Aorta (tissue), 5 donors: ENCODE data around the gene RAB22A. TPM values are rescaled to one million over a fixed set of nuclear protein-coding genes. Genes with fewer than 3 reads are reported as not detected.
A peak's percentile ranks its signal among the peaks of the same experiment; 100 is the strongest.

Experiments used
- ATAC-seq: fragments of 200-7000 bp; cut with Tn5 transposase; one replicate; pipeline ENCODE4 v1.9.1; 2022; ENCODE audit warnings: moderate library complexity; ENCODE audit not compliant: low FRiP score
- DNase-seq, 2 donors: peaks; one replicate each; pipeline ENCODE4 v3.0.0-alpha.2; 2020
- H3K27ac ChIP-seq, 2 donors: one replicate each; pipeline ENCODE4 v1.5.1; 2013; ENCODE audit warnings: low read length in 2 of 2, mild to moderate bottlenecking in 2 of 2, moderate library complexity in 2 of 2, control low read depth in 1 of 2, inconsistent platforms in 1 of 2, low read depth in 1 of 2
- H3K27me3 ChIP-seq, 2 donors: one replicate each; pipeline ENCODE4 v1.6.1; 2013; ENCODE audit warnings: control low read depth in 1 of 2, low read length in 1 of 2, mild to moderate bottlenecking in 1 of 2, moderate library complexity in 1 of 2; ENCODE audit not compliant: insufficient read depth in 2 of 2, control insufficient read depth in 1 of 2
- H3K36me3 ChIP-seq, 2 donors: one replicate each; pipeline ENCODE4 v1.6.1; 2013; ENCODE audit warnings: control low read depth in 1 of 2, low read length in 1 of 2, mild to moderate bottlenecking in 1 of 2; ENCODE audit not compliant: insufficient read depth in 2 of 2, control insufficient read depth in 1 of 2
- H3K4me1 ChIP-seq, 2 donors: one replicate each; pipeline ENCODE4 v1.6.1; 2013; ENCODE audit warnings: low read length in 2 of 2, control low read depth in 1 of 2, mild to moderate bottlenecking in 1 of 2, moderate library complexity in 1 of 2; ENCODE audit not compliant: insufficient read depth in 2 of 2, control insufficient read depth in 1 of 2
- H3K4me3 ChIP-seq, 2 donors: one replicate each; pipeline ENCODE4 v1.5.1; 2013; ENCODE audit warnings: low read length in 2 of 2, control low read depth in 1 of 2, mild to moderate bottlenecking in 1 of 2
- H3K9me3 ChIP-seq: one replicate; pipeline ENCODE4 v1.6.1; 2013; ENCODE audit warnings: mild to moderate bottlenecking, low read length; ENCODE audit not compliant: control insufficient read depth
- WGBS, 2 donors: extraction: QIAGEN DNeasy Blood & Tissue Kit; methylation state at CpG; one replicate each; pipeline ENCODE4 v1.1.7; 2013; 5-methylcytosine and 5-hydroxymethylcytosine counted together
- intact Hi-C, 2 donors: fragments of 100-400 bp; cut with DNase I; formaldehyde crosslinking; loops; one replicate each; pipeline versions ENCODE4 v1.14.2 to v1.15.0; 2022
- polyA plus RNA-seq, 2 donors: library from polyadenylated mRNA; stranded (reverse); fragments of 200-250 nt; gene quantifications; one replicate each; pipeline ENCODE4 v1.2.3, GENCODE V29; 2013
- total RNA-seq, 2 donors: library from RNA; stranded (reverse); fragmentation: NEBNext Ultra II Directional; extraction: Animal tissue kit (Norgen Biotek cat#: 25700); gene quantifications; one replicate each; pipeline ENCODE4 v1.2.1, GENCODE V29; 2021
- donor health status: healthy with polysubstance abuse.
- donor health status: Bipolar disorder and iron deficiency.
- donor health status: DM: no; HTN: no; CAD: no.
- donor health status: DM: no; HTN: no; CAD: no.
- donor health status: DM: yes; HTN: yes; CAD: no.

The RAB22A gene
- total and polyA plus RNA-seq, 4 donors: 7.3 to 26.8 (median 17.4) TPM

DNA sequence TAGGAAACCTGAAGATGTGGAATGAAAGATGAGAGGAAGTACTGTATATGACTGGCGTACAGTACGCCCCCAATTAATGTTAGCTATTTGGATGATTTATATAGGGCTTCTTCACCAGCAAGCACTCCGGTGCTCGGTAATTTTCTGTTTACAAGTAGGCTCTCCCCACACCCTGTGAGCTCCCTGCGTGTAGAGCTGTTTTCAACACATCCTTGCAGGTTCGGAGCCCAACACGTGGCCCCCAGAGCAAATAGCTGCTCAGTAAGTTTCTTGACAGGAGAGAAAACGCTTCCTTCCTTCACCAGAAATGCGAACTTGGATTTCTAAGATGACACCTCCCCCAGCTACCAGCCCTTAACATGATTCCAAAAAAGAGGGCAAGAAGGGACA lies 1.2 kb upstream of the RAB22A start:
- Histone ChIP-seq H3K9me3 (no peaks in the 10 kb centered on the region), H3K36me3 (no peaks in the 10 kb centered on the region), H3K4me3 (peak overlapping the region in 1 of 2 donors; percentile 51), H3K27ac (no peak overlapping the region), H3K4me1 (no peaks in the 10 kb centered on the region), H3K27me3 (no peaks in the 10 kb centered on the region)
- intact Hi-C loops: loop anchor here (2.0 to 10.0 kb wide), 3 partner anchors 81 to 384 kb away; partner anchors contain the start of genes NPEPL1 (in 1 of the 2), STX16 (in 1 of the 2) and VAPB (in 1 of the 2)
- ATAC-seq: no peak
- WGBS, 2 donors: 78 to 80% methylated on average over 9 of the region's 9 CpGs
- no peak for DNase-seq

DNA sequence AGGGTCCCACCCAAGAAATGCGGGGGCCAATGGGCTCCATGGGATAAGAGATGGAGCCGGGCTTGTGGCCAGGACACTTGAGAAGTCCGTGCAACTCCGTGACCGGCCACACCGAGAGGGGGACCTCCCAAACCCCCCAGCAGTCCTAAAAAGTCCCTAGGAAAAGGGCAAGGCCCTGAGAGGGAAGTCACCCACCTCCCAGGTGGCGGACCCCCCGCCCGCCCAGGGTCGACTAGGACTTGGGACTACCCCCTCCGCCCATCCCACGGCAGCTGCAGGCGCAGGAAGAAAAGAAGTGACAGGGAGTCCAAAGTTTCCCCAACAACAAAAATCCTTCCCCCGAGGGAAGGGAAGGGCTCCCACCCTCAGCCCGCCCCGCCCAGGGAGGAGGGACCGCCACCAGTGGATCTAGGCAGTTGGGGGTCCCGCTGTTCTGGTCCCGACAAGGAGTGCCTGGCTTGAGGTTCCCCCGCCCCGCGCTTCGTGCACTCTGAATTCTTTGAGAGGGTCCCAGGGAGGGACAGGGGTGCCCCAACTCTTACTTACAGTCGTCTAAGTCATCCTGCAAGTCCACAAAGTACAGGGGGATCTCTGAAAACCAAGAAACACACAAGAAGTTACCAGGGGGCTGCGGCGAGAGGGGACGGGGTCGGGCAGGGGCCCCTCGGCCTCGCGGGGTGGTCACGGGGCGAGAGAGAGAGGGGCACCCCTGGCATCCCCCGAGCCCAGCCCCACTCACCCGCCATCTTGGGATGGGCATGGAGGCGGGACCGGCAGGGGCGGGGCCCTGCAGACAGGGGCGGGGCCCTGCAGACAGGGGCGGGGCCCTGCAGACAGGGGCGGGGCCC lies 611 bp upstream of the RAB22A start:
- Histone ChIP-seq H3K27ac (no peak overlapping the region), H3K36me3 (no peaks in the 10 kb centered on the region), H3K27me3 (no peaks in the 10 kb centered on the region), H3K4me3 (peak overlapping the region; percentile 51 to 53), H3K9me3 (no peaks in the 10 kb centered on the region), H3K4me1 (no peaks in the 10 kb centered on the region)
- peak; percentile 78 to 87 for DNase-seq
- 9 to 14% methylated on average over 28 to 41 of the region's 41 CpGs for WGBS, 2 donors
- intact Hi-C loops: loop anchor here (2.0 to 10.0 kb wide), 3 partner anchors 80 to 383 kb away; partner anchors contain the start of genes NPEPL1 (in 1 of the 2), STX16 (in 1 of the 2) and VAPB (in 1 of the 2)
- peak; percentile 93 for ATAC-seq

DNA sequence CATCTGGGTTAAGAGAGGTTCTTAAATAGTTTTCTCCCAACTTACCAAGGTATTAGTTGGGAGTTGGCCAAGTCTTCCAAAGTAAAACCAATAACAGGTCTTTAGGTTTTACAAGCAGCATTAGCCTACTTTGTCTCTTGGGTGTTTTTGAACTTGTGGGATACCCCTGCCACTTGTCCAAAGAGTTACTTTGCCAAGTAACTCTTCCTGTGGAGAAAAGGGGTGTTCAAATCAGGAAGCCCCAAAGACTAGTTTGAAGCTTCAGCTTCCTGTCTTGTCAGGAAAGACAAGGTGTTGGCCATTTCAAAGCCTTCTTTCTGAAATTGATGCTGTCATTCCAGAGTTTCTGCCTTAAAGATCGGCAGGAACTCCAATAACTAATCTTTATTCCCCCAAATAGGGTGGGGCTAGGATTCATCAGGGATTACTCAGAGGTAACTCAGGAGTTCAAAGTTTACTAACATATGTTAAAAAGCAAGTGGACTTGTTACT lies 822 bp downstream of the RAB22A start:
- Histone ChIP-seq H3K9me3 (no peaks in the 10 kb centered on the region), H3K4me3 (peak overlapping the region; percentile 98 to 99), H3K4me1 (no peaks in the 10 kb centered on the region), H3K36me3 (no peaks in the 10 kb centered on the region), H3K27me3 (no peaks in the 10 kb centered on the region), H3K27ac (no peak overlapping the region)
- intact Hi-C loops: no loop called here
- DNase-seq (no peak), ATAC-seq (no peak)
- 11 to 21% methylated on average over 1 of the region's 1 CpG for WGBS, 2 donors

DNA sequence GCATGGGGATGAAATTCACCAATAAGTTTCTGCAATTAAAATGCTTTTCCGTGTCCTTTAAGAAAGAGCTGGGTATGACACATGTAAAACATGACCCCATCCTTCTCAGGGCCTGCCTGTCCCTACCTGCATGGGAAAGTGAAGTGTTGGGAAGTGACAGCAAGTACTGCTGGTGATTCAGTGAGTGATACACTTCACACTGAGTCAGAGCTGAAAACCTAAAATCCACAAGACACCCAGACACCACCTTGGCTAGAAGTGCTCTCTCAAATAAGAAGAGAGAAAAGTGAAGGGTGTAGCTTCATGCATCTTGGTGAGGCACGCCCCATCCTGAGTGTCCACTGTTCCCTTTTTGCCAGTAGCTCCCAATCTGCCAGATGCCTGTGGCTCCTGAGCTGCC lies 3.3 kb downstream of the RAB22A start:
- no peak for ATAC-seq
- peaks cover 0 to 2% of the 10 kb centered on the region in 2 donors for H3K36me3 ChIP-seq
- no peaks in the 10 kb centered on the region for H3K9me3 ChIP-seq
- no peaks in the 10 kb centered on the region for H3K27me3 ChIP-seq
- WGBS, 2 donors: 68 to 96% methylated on average over 2 of the region's 2 CpGs
- DNase-seq: no peak
- no peak overlapping the region for H3K4me3 ChIP-seq
- H3K4me1 ChIP-seq: no peaks in the 10 kb centered on the region
- intact Hi-C loops: no loop called here
- H3K27ac ChIP-seq: no peak overlapping the region

DNA sequence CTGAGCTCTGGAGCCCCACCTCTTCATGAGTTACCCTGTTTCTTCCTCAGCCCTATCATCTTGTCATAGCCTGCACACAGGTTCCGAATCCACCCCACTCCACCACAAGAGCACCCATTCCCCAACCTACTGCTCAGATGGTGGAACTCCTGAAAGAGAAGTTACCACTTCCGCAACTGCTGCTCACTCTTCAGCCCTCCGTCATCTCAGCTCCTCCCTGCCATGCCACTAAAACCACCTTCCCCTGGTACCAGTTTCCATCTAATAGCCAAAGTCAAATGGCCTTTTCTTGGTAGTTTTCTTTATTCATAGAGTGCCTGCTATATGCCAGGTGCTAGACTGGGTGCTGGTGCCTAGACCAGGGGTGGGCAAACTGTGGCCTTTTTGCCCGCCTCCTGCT lies 3.9 kb downstream of the RAB22A start:
- Histone ChIP-seq H3K9me3 (no peaks in the 10 kb centered on the region), H3K27me3 (no peaks in the 10 kb centered on the region), H3K27ac (no peak overlapping the region), H3K4me1 (no peaks in the 10 kb centered on the region), H3K36me3 (peaks cover 0 to 2% of the 10 kb centered on the region in 2 donors), H3K4me3 (no peak overlapping the region)
- no peak for ATAC-seq
- intact Hi-C loops: no loop called here
- WGBS, 2 donors: 96 to 98% methylated on average over 4 of the region's 4 CpGs
- no peak for DNase-seq

DNA sequence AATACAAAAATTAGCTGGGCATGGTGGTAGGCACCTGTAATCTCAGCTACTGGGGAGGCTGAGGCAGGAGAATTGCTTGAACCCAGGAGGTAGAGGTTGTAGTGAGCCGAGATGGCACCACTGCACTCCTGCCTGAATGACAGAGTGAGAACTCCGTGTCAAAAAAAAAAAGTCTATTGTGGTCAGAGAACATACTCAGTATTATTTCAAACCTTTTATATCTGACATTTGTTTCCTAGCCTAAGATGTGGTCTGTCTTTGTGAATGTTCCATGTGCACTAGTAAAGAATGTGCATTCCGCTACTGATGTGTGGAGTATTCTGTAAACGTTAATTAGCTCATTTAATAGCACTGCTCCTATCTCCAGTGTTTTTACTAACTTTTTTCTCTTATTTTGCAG lies 11.7 kb downstream of the RAB22A start:
- no peak for ATAC-seq
- H3K4me3 ChIP-seq: no peak overlapping the region
- peaks cover 0 to 3% of the 10 kb centered on the region in 2 donors for H3K36me3 ChIP-seq
- no peak for DNase-seq
- H3K27ac ChIP-seq: no peak overlapping the region
- intact Hi-C loops: no loop called here
- WGBS, 2 donors: 89 to 92% methylated on average over 4 of the region's 4 CpGs
- no peaks in the 10 kb centered on the region for H3K27me3 ChIP-seq
- H3K4me1 ChIP-seq: no peaks in the 10 kb centered on the region
- no peaks in the 10 kb centered on the region for H3K9me3 ChIP-seq

DNA sequence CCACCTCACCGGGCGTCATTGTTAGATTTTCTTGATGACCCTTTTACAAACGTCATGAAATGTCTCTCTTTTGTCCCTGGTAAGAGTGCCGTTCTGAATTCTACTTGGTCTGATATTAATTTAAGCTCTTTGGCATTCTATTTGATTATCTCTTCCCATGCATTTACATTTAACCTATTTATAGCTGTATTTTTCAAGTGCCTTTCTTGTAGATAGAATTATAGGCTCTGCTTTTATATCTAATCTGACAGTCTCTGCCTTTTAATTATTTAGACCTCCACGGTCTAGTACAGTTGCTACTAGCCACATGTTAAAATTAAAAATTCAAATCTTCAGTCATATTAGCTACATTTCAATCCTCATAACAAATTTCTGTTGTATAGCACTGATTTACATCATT lies 12.6 kb downstream of the RAB22A start:
- Histone ChIP-seq H3K36me3 (peaks cover 0 to 2% of the 10 kb centered on the region in 2 donors), H3K4me3 (no peak overlapping the region), H3K27me3 (no peaks in the 10 kb centered on the region), H3K27ac (no peak overlapping the region), H3K4me1 (no peaks in the 10 kb centered on the region), H3K9me3 (no peaks in the 10 kb centered on the region)
- intact Hi-C loops: no loop called here
- no peak for DNase-seq
- whole genome bisulfite sequencing, 2 donors: 66 to 73% methylated on average over 5 of the region's 5 CpGs
- ATAC-seq: no peak

DNA sequence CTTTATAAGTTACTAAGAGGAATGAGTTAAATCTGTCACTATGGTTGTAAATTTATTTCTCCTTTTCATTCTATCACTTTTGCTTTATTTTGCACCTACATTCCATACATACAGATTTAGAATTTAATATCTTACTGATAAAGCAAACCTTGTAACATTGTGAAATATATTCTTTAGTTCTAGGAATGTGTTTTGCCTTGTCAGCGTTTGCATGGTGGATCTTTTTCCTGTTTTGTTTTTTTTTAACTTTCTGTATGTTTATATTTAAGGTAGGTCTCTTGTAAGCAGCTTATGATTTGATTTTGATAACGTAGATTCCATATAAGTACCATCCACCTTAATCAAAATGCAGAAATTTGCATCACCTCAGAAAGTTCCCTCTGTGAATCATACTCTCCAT lies 16.4 kb downstream of the RAB22A start:
- Histone ChIP-seq H3K27ac (no peak overlapping the region), H3K4me3 (no peak overlapping the region), H3K27me3 (no peaks in the 10 kb centered on the region), H3K9me3 (no peaks in the 10 kb centered on the region), H3K36me3 (no peaks in the 10 kb centered on the region), H3K4me1 (no peaks in the 10 kb centered on the region)
- WGBS, 2 donors: 86 to 95% methylated on average over 2 of the region's 2 CpGs
- ATAC-seq (no peak), DNase-seq (no peak)
- intact Hi-C loops: no loop called here

DNA sequence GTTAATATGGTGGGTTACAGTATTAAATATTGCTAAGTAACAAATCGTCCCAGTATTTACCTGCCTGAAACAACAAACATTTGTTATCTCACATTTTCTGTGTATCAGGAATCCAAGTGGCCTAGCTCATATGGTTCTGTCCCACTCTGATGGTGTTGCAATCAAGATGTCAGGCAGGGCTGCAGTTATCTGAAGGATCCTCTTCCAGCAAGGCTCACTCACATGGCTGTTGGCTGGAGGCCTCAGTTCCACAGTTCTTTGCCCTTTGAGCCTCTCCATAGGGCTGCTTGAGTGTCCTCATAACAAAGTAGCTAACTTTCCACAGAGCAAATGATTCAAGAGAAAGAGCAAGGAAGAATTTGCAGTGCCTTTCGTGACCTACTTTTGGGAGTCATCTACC lies 17.7 kb downstream of the RAB22A start:
- no peak for ATAC-seq
- H3K4me1 ChIP-seq: no peaks in the 10 kb centered on the region
- no peak overlapping the region for H3K27ac ChIP-seq
- DNase-seq: no peak
- H3K9me3 ChIP-seq: no peaks in the 10 kb centered on the region
- H3K27me3 ChIP-seq: no peaks in the 10 kb centered on the region
- H3K36me3 ChIP-seq: no peaks in the 10 kb centered on the region
- H3K4me3 ChIP-seq: no peak overlapping the region
- intact Hi-C loops: no loop called here
- 87 to 91% methylated on average over 2 of the region's 2 CpGs for WGBS, 2 donors
